ENCODE measurements around the gene EIF4H. TPM values are rescaled to one million over a fixed set of nuclear protein-coding genes. Genes with fewer than 3 reads are reported as not detected.
A peak's percentile ranks its signal among the peaks of the same experiment; 100 is the strongest.

EIF4H gene
- total RNA-seq, 1 donor from 2014 or later: 205 TPM

- DNase-seq (ENCODE audit: extremely low spot score, unreplicated experiment): no peak
- no peak overlapping the region for H3K27ac Mint-ChIP-seq (ENCODE audit: unreplicated experiment)
- peaks cover 7% of the 10 kb centered on the region for H3K4me1 Mint-ChIP-seq (ENCODE audit: unreplicated experiment)
- H3K27me3 Mint-ChIP-seq (ENCODE audit: unreplicated experiment): no peaks in the 10 kb centered on the region
- peaks cover 25% of the 10 kb centered on the region for H3K36me3 Mint-ChIP-seq (ENCODE audit: unreplicated experiment)
- no peak overlapping the region for H3K4me3 Mint-ChIP-seq (ENCODE audit: unreplicated experiment)
- H3K9me3 Mint-ChIP-seq (ENCODE audit: unreplicated experiment): no peaks in the 10 kb centered on the region
- TF ChIP-seq, protein P1, sequence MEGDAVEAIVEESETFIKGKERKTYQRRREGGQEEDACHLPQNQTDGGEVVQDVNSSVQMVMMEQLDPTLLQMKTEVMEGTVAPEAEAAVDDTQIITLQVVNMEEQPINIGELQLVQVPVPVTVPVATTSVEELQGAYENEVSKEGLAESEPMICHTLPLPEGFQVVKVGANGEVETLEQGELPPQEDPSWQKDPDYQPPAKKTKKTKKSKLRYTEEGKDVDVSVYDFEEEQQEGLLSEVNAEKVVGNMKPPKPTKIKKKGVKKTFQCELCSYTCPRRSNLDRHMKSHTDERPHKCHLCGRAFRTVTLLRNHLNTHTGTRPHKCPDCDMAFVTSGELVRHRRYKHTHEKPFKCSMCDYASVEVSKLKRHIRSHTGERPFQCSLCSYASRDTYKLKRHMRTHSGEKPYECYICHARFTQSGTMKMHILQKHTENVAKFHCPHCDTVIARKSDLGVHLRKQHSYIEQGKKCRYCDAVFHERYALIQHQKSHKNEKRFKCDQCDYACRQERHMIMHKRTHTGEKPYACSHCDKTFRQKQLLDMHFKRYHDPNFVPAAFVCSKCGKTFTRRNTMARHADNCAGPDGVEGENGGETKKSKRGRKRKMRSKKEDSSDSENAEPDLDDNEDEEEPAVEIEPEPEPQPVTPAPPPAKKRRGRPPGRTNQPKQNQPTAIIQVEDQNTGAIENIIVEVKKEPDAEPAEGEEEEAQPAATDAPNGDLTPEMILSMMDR (IDR thresholded peaks at IDR 0.05): no peak
These were observed 72.3 kb downstream of the EIF4H start for GRCh38 chr7:74246497-74246896.

Small RNA genes lying within 50 kb of the gene (microRNA-seq; reads per million reads assigned to microRNA genes)
- 294 reads per million, percentile 68 among the genes with 10 or more reads in this experiment for gene MIR590 (ENCODE audit: unreplicated experiment)

Other genes starting within 250 kb of the EIF4H start
- gene ELN, start 146.2 kb upstream of the EIF4H start, total RNA-seq: 13.3 and 13.5 TPM in 2 replicates
- 19.8 and 20.3 TPM in 2 replicates for gene LIMK1, start 90.6 kb upstream of the EIF4H start, total RNA-seq
- gene LAT2, start 35.6 kb downstream of the EIF4H start, total RNA-seq: 0.52 and 0.67 TPM in 2 replicates
- 13.5 and 13.8 TPM in 2 replicates for gene RFC2, start 80.0 kb downstream of the EIF4H start, total RNA-seq
- gene CLIP2, start 115.1 kb downstream of the EIF4H start, total RNA-seq: 40.7 and 44.3 TPM in 2 replicates